ENCODE data around the gene CNPPD1. TPM values are rescaled to one million over a fixed set of nuclear protein-coding genes. Genes with fewer than 3 reads are reported as not detected.

Gene CNPPD1
- total RNA-seq, 3 donors from 2014 or later (not counting 1 experiment from before 2014, with no cell fraction given): 64.4 to 72.4 (median 64.8) TPM

- Histone ChIP-seq H3K36me3 (ENCODE audit: control insufficient read depth, insufficient read depth, low read length) (no peaks in the 10 kb centered on the region), H3K9me3 (ENCODE audit: control insufficient read depth, insufficient read depth, low read length) (no peaks in the 10 kb centered on the region), H3K27me3 (ENCODE audit: control insufficient read depth, insufficient read depth, low read length) (no peaks in the 10 kb centered on the region), H3K4me1 (ENCODE audit: control insufficient read depth, insufficient read depth, low read length) (peaks cover 23% of the 10 kb centered on the region), H3K4me3 (ENCODE audit: low read length) (no peak overlapping the region), H3K27ac (ENCODE audit: low read length) (no peak overlapping the region)
- no peaks in the 10 kb centered on the region for H3K9me3 Mint-ChIP-seq
- DNase-seq (no peak), ATAC-seq (no peak)
- 79% methylated on average over 9 of the region's 10 CpGs for WGBS (ENCODE audit: insufficient coverage)
- intact Hi-C loops (cut with micrococcal nuclease): no loop called here
- peaks cover 52% of the 10 kb centered on the region in 2 donors for H3K4me1 Mint-ChIP-seq
- no peaks in the 10 kb centered on the region for H3K27me3 Mint-ChIP-seq (ENCODE audit: low read depth in 2 of 2)
- TF ChIP-seq CTCF (IDR thresholded peaks at IDR 0.05): no peak
- H3K36me3 Mint-ChIP-seq: no peaks in the 10 kb centered on the region
- H3K4me3 Mint-ChIP-seq: no peak overlapping the region
- peak overlapping the region; percentile 57 to 84 for H3K27ac Mint-ChIP-seq
Observed at GRCh38 chr2:219125225-219125885, 51.4 kb downstream of the CNPPD1 start.

GRCh38 chr2:219124381-219125110 lies 52.2 kb downstream of the CNPPD1 start:
- peak overlapping the region; percentile 57 to 84 for H3K27ac Mint-ChIP-seq

GRCh38 chr2:219123356-219124135 lies 53.2 kb downstream of the CNPPD1 start:
- Mint-ChIP-seq H3K27me3 (ENCODE audit: low read depth in 2 of 2) (no peaks in the 10 kb centered on the region), H3K27ac (peak overlapping the region; percentile 57 to 84), H3K4me1 (peaks cover 47 to 53% of the 10 kb centered on the region in 2 donors), H3K9me3 (no peaks in the 10 kb centered on the region), H3K4me3 (peak overlapping the region; percentile 85), H3K36me3 (no peaks in the 10 kb centered on the region)
- Histone ChIP-seq H3K27me3 (ENCODE audit: control insufficient read depth, insufficient read depth, low read length) (no peaks in the 10 kb centered on the region), H3K4me3 (ENCODE audit: low read length) (no peak overlapping the region), H3K27ac (ENCODE audit: low read length) (peak overlapping the region; percentile 28), H3K36me3 (ENCODE audit: control insufficient read depth, insufficient read depth, low read length) (no peaks in the 10 kb centered on the region), H3K4me1 (ENCODE audit: control insufficient read depth, insufficient read depth, low read length) (peaks cover 23% of the 10 kb centered on the region), H3K9me3 (ENCODE audit: control insufficient read depth, insufficient read depth, low read length) (no peaks in the 10 kb centered on the region)
- DNase-seq: no peak
- WGBS (ENCODE audit: insufficient coverage): 87% methylated on average over 7 of the region's 8 CpGs
- TF ChIP-seq CTCF (IDR thresholded peaks at IDR 0.05): no peak
- intact Hi-C loops (cut with micrococcal nuclease): no loop called here
- peak in 1 of 3 donors; percentile 14 for ATAC-seq

More at GRCh38 chr2:219124381-219125110, 52.2 kb downstream of the CNPPD1 start:
- Mint-ChIP-seq H3K36me3 (no peaks in the 10 kb centered on the region), H3K9me3 (no peaks in the 10 kb centered on the region), H3K4me3 (peak overlapping the region; percentile 85), H3K4me1 (peaks cover 52 to 55% of the 10 kb centered on the region in 2 donors), H3K27me3 (ENCODE audit: low read depth in 2 of 2) (no peaks in the 10 kb centered on the region)
- ATAC-seq: peak; percentile 79 to 95 (median 81)
- H3K9me3 ChIP-seq (ENCODE audit: control insufficient read depth, insufficient read depth, low read length): no peaks in the 10 kb centered on the region
- no peak overlapping the region for H3K4me3 ChIP-seq (ENCODE audit: low read length)
- H3K27ac ChIP-seq (ENCODE audit: low read length): peak overlapping the region; percentile 28
- peak; percentile 34 to 45 for DNase-seq
- intact Hi-C loops (cut with micrococcal nuclease): no loop called here
- no peak for TF ChIP-seq CTCF (IDR thresholded peaks at IDR 0.05)
- H3K36me3 ChIP-seq (ENCODE audit: control insufficient read depth, insufficient read depth, low read length): no peaks in the 10 kb centered on the region
- H3K27me3 ChIP-seq (ENCODE audit: control insufficient read depth, insufficient read depth, low read length): no peaks in the 10 kb centered on the region
- H3K4me1 ChIP-seq (ENCODE audit: control insufficient read depth, insufficient read depth, low read length): peaks cover 23% of the 10 kb centered on the region
- 20% methylated on average over 3 of the region's 4 CpGs for WGBS (ENCODE audit: insufficient coverage)

Measured in natural killer cell (primary cell).